Measurements from ENCODE around the gene PTMA. TPM values are rescaled to one million over a fixed set of nuclear protein-coding genes. Genes with fewer than 3 reads are reported as not detected.
A peak's percentile ranks its signal among the peaks of the same experiment; 100 is the strongest.
"Not testable (repeated sequence)": the region's sequence is repeated elsewhere in the genome, so short reads cannot be mapped to it uniquely, and the experiment has no call there.

PTMA gene
- total RNA-seq, 2 experiments from 2014 or later = 1,300 to 1,326 TPM

- ChIA-PET POLR2A (interaction anchor here (0.8 to 6.3 kb wide), 18 partner anchors 10 to 608 kb away, joined by 3 to 141 read pairs (median 8); partner anchors contain the start of gene NCL), CTCF (interaction anchor here (1.0 to 12.1 kb wide), 17 partner anchors 7 to 243 kb away, joined by 3 to 125 read pairs (median 5); partner anchors contain the start of genes COPS7B and NCL)
- peak overlapping the region; percentile 100 for H3K27ac Mint-ChIP-seq
Measured at GRCh38 chr2:231707625-231707926, 749 bp upstream of the PTMA start.

GRCh38 chr2:231708773-231709635 lies 679 bp downstream of the PTMA start:
- H3K27ac Mint-ChIP-seq = peak overlapping the region; percentile 100
- no peaks in the 10 kb centered on the region for H3K9me3 Mint-ChIP-seq
- POLR2A ChIA-PET = interaction anchor here (0.8 to 6.3 kb wide), 31 partner anchors 8 to 606 kb away, joined by 3 to 141 read pairs (median 6); partner anchors contain the start of genes NCL and PDE6D
- CTCF ChIA-PET = interaction anchor here (0.5 to 12.1 kb wide), 4 partner anchors 8 to 257 kb away, joined by 3 to 125 read pairs (median 36); no protein-coding TSS in a partner anchor
- H3K36me3 Mint-ChIP-seq (ENCODE audit: low read depth) = peaks cover 55% of the 10 kb centered on the region
- peaks cover 37% of the 10 kb centered on the region for H3K4me1 Mint-ChIP-seq
- no peaks in the 10 kb centered on the region for H3K27me3 Mint-ChIP-seq
- DNase-seq = peak; percentile 63
- peak overlapping the region; percentile 99 for H3K4me3 Mint-ChIP-seq

More at GRCh38 chr2:231707625-231707926, 749 bp upstream of the PTMA start:
- Mint-ChIP-seq H3K4me1 (peaks cover 26% of the 10 kb centered on the region), H3K27me3 (no peaks in the 10 kb centered on the region), H3K9me3 (no peaks in the 10 kb centered on the region), H3K4me3 (peak overlapping the region; percentile 91), H3K36me3 (ENCODE audit: low read depth) (peaks cover 45% of the 10 kb centered on the region)
- DNase-seq = peak; percentile 60

GRCh38 chr2:231709636-231709980 lies 1.3 kb downstream of the PTMA start:
- ChIA-PET CTCF (interaction anchor here (0.5 to 12.1 kb wide), 3 partner anchors 33 to 258 kb away, joined by 4 to 125 read pairs (median 67); no protein-coding TSS in a partner anchor), POLR2A (interaction anchor here (0.9 to 6.3 kb wide), 14 partner anchors 12 to 246 kb away, joined by 4 to 141 read pairs (median 10); partner anchors contain the start of gene NCL)
- no peaks in the 10 kb centered on the region for H3K27me3 Mint-ChIP-seq
- H3K4me1 Mint-ChIP-seq = peaks cover 37% of the 10 kb centered on the region
- H3K4me3 Mint-ChIP-seq = peak overlapping the region; percentile 81
- H3K36me3 Mint-ChIP-seq (ENCODE audit: low read depth) = peaks cover 58% of the 10 kb centered on the region
- H3K27ac Mint-ChIP-seq = peak overlapping the region; percentile 91
- no peaks in the 10 kb centered on the region for H3K9me3 Mint-ChIP-seq
- DNase-seq = peak; percentile 52

GRCh38 chr2:231709981-231710798 lies 1.9 kb downstream of the PTMA start:
- peak; percentile 91 for DNase-seq
- H3K4me3 Mint-ChIP-seq = peak overlapping the region; percentile 81
- peak overlapping the region; percentile 91 for H3K27ac Mint-ChIP-seq
- POLR2A ChIA-PET = interaction anchor here (0.9 to 6.3 kb wide), 13 partner anchors 11 to 246 kb away, joined by 4 to 141 read pairs (median 11); partner anchors contain the start of gene NCL
- H3K9me3 Mint-ChIP-seq = no peaks in the 10 kb centered on the region
- peaks cover 37% of the 10 kb centered on the region for H3K4me1 Mint-ChIP-seq
- H3K36me3 Mint-ChIP-seq (ENCODE audit: low read depth) = peaks cover 57% of the 10 kb centered on the region
- H3K27me3 Mint-ChIP-seq = no peaks in the 10 kb centered on the region
- CTCF ChIA-PET = interaction anchor here (4.4 to 12.1 kb wide), 2 partner anchors 33 to 98 kb away, joined by 67 to 125 read pairs; no protein-coding TSS in a partner anchor

- Mint-ChIP-seq H3K27ac (peak overlapping the region; percentile 87), H3K36me3 (ENCODE audit: low read depth) (peaks cover 55% of the 10 kb centered on the region), H3K27me3 (no peaks in the 10 kb centered on the region), H3K9me3 (no peaks in the 10 kb centered on the region), H3K4me1 (peaks cover 30% of the 10 kb centered on the region), H3K4me3 (peak overlapping the region; percentile 81)
- ChIA-PET POLR2A (interaction anchor here (1.5 to 6.3 kb wide), 4 partner anchors 33 to 106 kb away, joined by 4 to 141 read pairs (median 73); no protein-coding TSS in a partner anchor), CTCF (interaction anchor here (7.6 to 8.0 kb wide), 2 partner anchors 36 to 99 kb away, joined by 144 to 244 read pairs; no protein-coding TSS in a partner anchor)
- peak; percentile 35 for DNase-seq
Measured at GRCh38 chr2:231710799-231711676, 2.7 kb downstream of the PTMA start.

GRCh38 chr2:231711677-231712450 lies 3.5 kb downstream of the PTMA start:
- ChIA-PET CTCF (interaction anchor here (4.3 to 8.0 kb wide), 4 partner anchors 9 to 100 kb away, joined by 55 to 244 read pairs (median 108); no protein-coding TSS in a partner anchor), POLR2A (interaction anchor here (1.4 to 5.3 kb wide), 5 partner anchors 8 to 247 kb away, joined by 4 to 83 read pairs (median 13); partner anchors contain the start of gene NCL)
- H3K27ac Mint-ChIP-seq = peak overlapping the region; percentile 87
- no peaks in the 10 kb centered on the region for H3K9me3 Mint-ChIP-seq
- H3K4me1 Mint-ChIP-seq = peaks cover 28% of the 10 kb centered on the region
- peak; percentile 28 for DNase-seq
- H3K36me3 Mint-ChIP-seq (ENCODE audit: low read depth) = peaks cover 50% of the 10 kb centered on the region
- peak overlapping the region; percentile 81 for H3K4me3 Mint-ChIP-seq
- no peaks in the 10 kb centered on the region for H3K27me3 Mint-ChIP-seq

- Mint-ChIP-seq H3K36me3 (ENCODE audit: low read depth) (peaks cover 46% of the 10 kb centered on the region), H3K27ac (peak overlapping the region; percentile 87), H3K4me3 (peak overlapping the region; percentile 81), H3K4me1 (peaks cover 28% of the 10 kb centered on the region)
- ChIA-PET CTCF (interaction anchor here (0.5 to 8.0 kb wide), 6 partner anchors 9 to 201 kb away, joined by 4 to 244 read pairs (median 64); no protein-coding TSS in a partner anchor), POLR2A (interaction anchor here (1.4 to 5.3 kb wide), 7 partner anchors 9 to 248 kb away, joined by 3 to 83 read pairs (median 6); partner anchors contain the start of gene NCL)
- not testable (repeated sequence) for H3K9me3 Mint-ChIP-seq, H3K27me3 Mint-ChIP-seq
- peak; percentile 49 for DNase-seq
Measured at GRCh38 chr2:231712451-231713021, 4.2 kb downstream of the PTMA start.

GRCh38 chr2:231713406-231713729 lies 5.0 kb downstream of the PTMA start:
- peak overlapping the region; percentile 17 for H3K4me3 Mint-ChIP-seq
- POLR2A ChIA-PET = interaction anchor here (1.2 to 5.3 kb wide), 11 partner anchors 9 to 249 kb away, joined by 3 to 83 read pairs (median 6); partner anchors contain the start of gene NCL
- H3K4me1 Mint-ChIP-seq = peaks cover 28% of the 10 kb centered on the region
- peaks cover 44% of the 10 kb centered on the region for H3K36me3 Mint-ChIP-seq (ENCODE audit: low read depth)
- not testable (repeated sequence) for H3K27me3 Mint-ChIP-seq, DNase-seq, H3K9me3 Mint-ChIP-seq
- CTCF ChIA-PET = interaction anchor here (0.6 to 8.0 kb wide), 29 partner anchors 10 to 249 kb away, joined by 3 to 244 read pairs (median 5); partner anchors contain the start of gene NCL
- H3K27ac Mint-ChIP-seq = peak overlapping the region; percentile 94

GRCh38 chr2:231713730-231714638 lies 5.7 kb downstream of the PTMA start:
- CTCF ChIA-PET = interaction anchor here (0.6 to 8.0 kb wide), 42 partner anchors 11 to 1997 kb away, joined by 3 to 244 read pairs (median 5); partner anchors contain the start of gene NCL
- peak; percentile 90 for DNase-seq
- POLR2A ChIA-PET = interaction anchor here (0.6 to 5.3 kb wide), 20 partner anchors 8 to 253 kb away, joined by 3 to 83 read pairs (median 4); partner anchors contain the start of genes NCL and PDE6D
- no peaks in the 10 kb centered on the region for H3K27me3 Mint-ChIP-seq
- peaks cover 40% of the 10 kb centered on the region for H3K36me3 Mint-ChIP-seq (ENCODE audit: low read depth)
- peak overlapping the region; percentile 94 for H3K27ac Mint-ChIP-seq
- peaks cover 28% of the 10 kb centered on the region for H3K4me1 Mint-ChIP-seq
- peak overlapping the region; percentile 17 for H3K4me3 Mint-ChIP-seq
- H3K9me3 Mint-ChIP-seq = no peaks in the 10 kb centered on the region

All from activated CD4-positive, alpha-beta memory T cell treated with anti-CD3 and anti-CD28 coated beads, Interleukin-2, amount 10 ng/mL, durations not matched to agents 7 days and 5 days (primary cell).